Endodermal cell (in vitro differentiated cells): ENCODE measurements around the gene RUNX2. TPM values are rescaled to one million over a fixed set of nuclear protein-coding genes. Genes with fewer than 3 reads are reported as not detected.

Source experiments
- DNase-seq: peaks from one replicate; pipeline ENCODE4 v3.0.0-alpha.2; 2017
- H3K27ac ChIP-seq: 2 replicates; pipeline ENCODE4 v1.5.1; 2013; ENCODE audit warnings: mild to moderate bottlenecking, low read depth, low read length, moderate library complexity
- H3K27me3 ChIP-seq: 2 replicates; pipeline ENCODE4 v1.6.1; 2013; ENCODE audit warnings: mild to moderate bottlenecking, low read length, moderate library complexity; ENCODE audit not compliant: insufficient read depth, control insufficient read depth, poor library complexity, severe bottlenecking
- H3K36me3 ChIP-seq: 2 replicates; pipeline ENCODE4 v1.7.0; 2013; ENCODE audit warnings: mild to moderate bottlenecking, low read length, moderate library complexity; ENCODE audit not compliant: control insufficient read depth, insufficient read depth
- H3K4me1 ChIP-seq: one replicate; pipeline ENCODE4 v1.7.0; 2013; ENCODE audit warnings: low read length; ENCODE audit not compliant: control insufficient read depth, insufficient read depth
- H3K4me3 ChIP-seq: 2 replicates; pipeline ENCODE4 v1.5.1; 2013; ENCODE audit warnings: mild to moderate bottlenecking, low read length, moderate library complexity
- H3K9ac ChIP-seq: 2 replicates; pipeline ENCODE4 v1.6.1; 2013; ENCODE audit warnings: mild to moderate bottlenecking, low read length, moderate library complexity; ENCODE audit not compliant: poor library complexity, severe bottlenecking; ENCODE audit errors: extremely low read depth
- H3K9me3 ChIP-seq: 2 replicates; pipeline ENCODE4 v1.6.1; 2013; ENCODE audit warnings: mild to moderate bottlenecking, low read length, moderate library complexity; ENCODE audit not compliant: control insufficient read depth
- H3K27ac Mint-ChIP-seq: 2 replicates; pipeline ENCODE4 v1.8.0; 2020; ENCODE audit warnings: mixed read lengths
- H3K27me3 Mint-ChIP-seq: 2 replicates; pipeline ENCODE4 v1.8.0; 2021; ENCODE audit warnings: mild to moderate bottlenecking, mixed read lengths; ENCODE audit not compliant: insufficient read depth
- H3K36me3 Mint-ChIP-seq: 2 replicates; pipeline ENCODE4 v1.8.0; 2020; ENCODE audit warnings: low read depth, mixed read lengths
- H3K4me1 Mint-ChIP-seq: 2 replicates; pipeline ENCODE4 v1.8.0; 2020; ENCODE audit warnings: mixed read lengths
- H3K4me3 Mint-ChIP-seq: 2 replicates; pipeline ENCODE4 v1.8.0; 2020; ENCODE audit warnings: mild to moderate bottlenecking, moderate library complexity, mixed read lengths
- H3K9me3 Mint-ChIP-seq: 2 replicates; pipeline ENCODE4 v1.8.0; 2020; ENCODE audit warnings: mild to moderate bottlenecking, mixed read lengths
- WGBS, 2 experiments: methylation state at CpG; one replicate each; pipeline versions ENCODE4 v1.1.5 to v1.1.7; 2013; ENCODE audit warnings: missing lambda C conversion rate in 2 of 2, mixed read lengths in 1 of 2; ENCODE audit not compliant: insufficient coverage in 1 of 2, insufficient read length in 1 of 2; 5-methylcytosine and 5-hydroxymethylcytosine counted together
- total RNA-seq, 2 donors: library from RNA; stranded (reverse); fragmentation: NEBNext Ultra II Directional in 1 of 2; extraction: Animal tissue kit (Norgen Biotek cat#: 25700) in 1 of 2; gene quantifications; 2 replicates in 1 of 2; 3 replicates in 1 of 2; pipeline ENCODE4 v1.2.1, GENCODE V29; 2021
- TF ChIP-seq, protein P1 (sequence below): fragments of 200-600 bp; sonication (generic); conservative IDR thresholded peaks from 2 replicates; pipeline ENCODE4 v1.5.0; 2021; ENCODE audit warnings: antibody characterized with exemption, mild to moderate bottlenecking

Gene RUNX2
- total RNA-seq, 2 donors from 2014 or later = 0.18 to 0.26 TPM

DNA sequence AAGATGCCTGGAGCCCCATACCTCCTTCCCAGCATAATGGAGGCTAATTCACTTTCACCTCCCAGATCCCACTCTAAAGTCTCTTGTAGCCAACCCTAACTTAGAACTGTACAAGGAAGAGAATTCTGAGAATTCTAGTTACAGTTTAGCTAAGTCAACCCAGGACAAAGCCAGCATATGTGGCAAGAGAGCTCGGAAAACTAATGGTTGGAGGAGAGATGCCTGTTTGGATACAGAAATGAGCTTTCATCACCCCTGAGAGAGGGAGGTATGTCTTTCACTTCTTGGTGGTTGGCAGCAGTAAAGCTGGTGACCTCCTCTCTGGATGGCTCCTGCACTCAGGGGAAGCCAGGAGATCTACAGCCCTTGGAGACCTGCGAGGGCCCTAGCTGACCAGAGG is 302.2 kb downstream of the RUNX2 start:
- Mint-ChIP-seq H3K27me3 (peaks cover 2% of the 10 kb centered on the region), H3K36me3 (no peaks in the 10 kb centered on the region), H3K9me3 (no peaks in the 10 kb centered on the region), H3K27ac (no peak overlapping the region), H3K4me3 (no peak overlapping the region), H3K4me1 (no peaks in the 10 kb centered on the region)
- TF ChIP-seq, protein P1, sequence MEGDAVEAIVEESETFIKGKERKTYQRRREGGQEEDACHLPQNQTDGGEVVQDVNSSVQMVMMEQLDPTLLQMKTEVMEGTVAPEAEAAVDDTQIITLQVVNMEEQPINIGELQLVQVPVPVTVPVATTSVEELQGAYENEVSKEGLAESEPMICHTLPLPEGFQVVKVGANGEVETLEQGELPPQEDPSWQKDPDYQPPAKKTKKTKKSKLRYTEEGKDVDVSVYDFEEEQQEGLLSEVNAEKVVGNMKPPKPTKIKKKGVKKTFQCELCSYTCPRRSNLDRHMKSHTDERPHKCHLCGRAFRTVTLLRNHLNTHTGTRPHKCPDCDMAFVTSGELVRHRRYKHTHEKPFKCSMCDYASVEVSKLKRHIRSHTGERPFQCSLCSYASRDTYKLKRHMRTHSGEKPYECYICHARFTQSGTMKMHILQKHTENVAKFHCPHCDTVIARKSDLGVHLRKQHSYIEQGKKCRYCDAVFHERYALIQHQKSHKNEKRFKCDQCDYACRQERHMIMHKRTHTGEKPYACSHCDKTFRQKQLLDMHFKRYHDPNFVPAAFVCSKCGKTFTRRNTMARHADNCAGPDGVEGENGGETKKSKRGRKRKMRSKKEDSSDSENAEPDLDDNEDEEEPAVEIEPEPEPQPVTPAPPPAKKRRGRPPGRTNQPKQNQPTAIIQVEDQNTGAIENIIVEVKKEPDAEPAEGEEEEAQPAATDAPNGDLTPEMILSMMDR = no peak
- DNase-seq = no peak
- H3K9ac ChIP-seq = no peak overlapping the region
- H3K4me1 ChIP-seq = no peaks in the 10 kb centered on the region
- H3K27me3 ChIP-seq = peaks cover 2% of the 10 kb centered on the region
- H3K27ac ChIP-seq = no peak overlapping the region
- H3K9me3 ChIP-seq = no peaks in the 10 kb centered on the region
- WGBS, 2 experiments = 70 to 100% methylated on average over 1 to 2 of the region's 2 CpGs
- H3K36me3 ChIP-seq = no peaks in the 10 kb centered on the region
- no peak overlapping the region for H3K4me3 ChIP-seq

DNA sequence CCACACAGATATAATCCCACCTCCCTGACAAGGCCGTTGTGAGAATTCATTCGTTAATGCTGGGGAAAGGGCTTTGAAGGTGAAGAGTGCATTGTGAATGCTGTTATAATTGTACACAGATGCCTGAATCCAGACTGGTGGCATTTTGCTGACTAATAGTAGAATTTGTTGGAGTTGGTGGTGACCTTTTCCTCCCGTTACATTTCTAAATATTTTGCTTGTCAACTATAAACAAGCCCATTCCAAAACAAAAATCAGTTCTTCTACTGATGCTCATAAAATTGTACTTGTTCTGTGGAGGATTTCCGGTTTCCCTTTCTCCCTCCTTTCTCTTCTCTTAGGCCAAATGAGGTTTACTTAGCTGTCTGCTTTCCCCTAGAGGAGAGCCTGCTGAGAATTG is 302.7 kb downstream of the RUNX2 start:
- WGBS, 2 experiments = 87 to 100% methylated on average over 1 to 3 of the region's 4 CpGs

DNA sequence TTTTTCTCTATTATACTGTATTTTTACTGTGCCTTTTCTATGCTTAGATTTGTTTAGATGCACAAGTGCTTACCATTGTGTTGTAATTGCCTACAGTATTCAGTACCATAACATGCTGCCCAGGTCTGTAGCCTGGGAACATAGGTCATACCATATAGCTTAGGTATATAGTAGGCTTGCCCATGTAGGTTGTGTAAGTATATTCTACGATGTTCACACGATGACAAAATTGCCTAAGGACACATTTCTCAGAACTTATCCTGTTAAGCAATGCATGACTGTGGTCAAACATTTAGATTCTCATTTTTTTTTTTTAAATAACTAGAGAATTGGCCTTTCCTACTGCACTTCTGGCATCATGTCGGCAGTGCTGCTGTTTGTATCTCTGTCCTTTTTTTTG is 303.3 kb downstream of the RUNX2 start:
- Mint-ChIP-seq H3K4me3 (no peak overlapping the region), H3K9me3 (no peaks in the 10 kb centered on the region), H3K4me1 (no peaks in the 10 kb centered on the region), H3K27me3 (peaks cover 2% of the 10 kb centered on the region), H3K27ac (no peak overlapping the region), H3K36me3 (no peaks in the 10 kb centered on the region)
- TF ChIP-seq, protein P1 = no peak
- peaks cover 6% of the 10 kb centered on the region for H3K27me3 ChIP-seq
- WGBS, 2 experiments = 90 to 100% methylated on average over 1 to 3 of the region's 3 CpGs
- no peak for DNase-seq
- H3K4me3 ChIP-seq = no peak overlapping the region
- no peaks in the 10 kb centered on the region for H3K36me3 ChIP-seq
- no peaks in the 10 kb centered on the region for H3K4me1 ChIP-seq
- no peaks in the 10 kb centered on the region for H3K9me3 ChIP-seq
- H3K27ac ChIP-seq = no peak overlapping the region
- H3K9ac ChIP-seq = no peak overlapping the region

More for the DNA sequence above, 302.7 kb downstream of the RUNX2 start:
- no peak overlapping the region for H3K27ac Mint-ChIP-seq
- TF ChIP-seq, protein P1 = no peak
- H3K27me3 Mint-ChIP-seq = peaks cover 2% of the 10 kb centered on the region
- H3K36me3 ChIP-seq = no peaks in the 10 kb centered on the region
- H3K4me3 ChIP-seq = no peak overlapping the region
- no peaks in the 10 kb centered on the region for H3K9me3 ChIP-seq
- DNase-seq = no peak
- no peak overlapping the region for H3K27ac ChIP-seq
- H3K9ac ChIP-seq = no peak overlapping the region
- H3K9me3 Mint-ChIP-seq = no peaks in the 10 kb centered on the region
- no peaks in the 10 kb centered on the region for H3K4me1 Mint-ChIP-seq
- H3K4me1 ChIP-seq = no peaks in the 10 kb centered on the region
- no peak overlapping the region for H3K4me3 Mint-ChIP-seq
- no peaks in the 10 kb centered on the region for H3K36me3 Mint-ChIP-seq
- peaks cover 6% of the 10 kb centered on the region for H3K27me3 ChIP-seq
